ENCODE results near the gene SPEN. TPM values are rescaled to one million over a fixed set of nuclear protein-coding genes. Genes with fewer than 3 reads are reported as not detected.

SPEN gene
- total RNA-seq, 2 experiments from 2014 or later, result 73.5 to 76.7 TPM

GRCh38 chr1:15915991-15916390 is 68.5 kb downstream of the SPEN start:
- H3K4me3 Mint-ChIP-seq, result peak overlapping the region; percentile 43
- peaks cover 35% of the 10 kb centered on the region for H3K4me1 Mint-ChIP-seq (ENCODE audit: low read depth)
- POLR2A ChIA-PET, result interaction anchor here (0.6 to 2.0 kb wide), 3 partner anchors 68 to 206 kb away, joined by 3 to 6 read pairs (median 5); partner anchors contain the start of gene SPEN
- Histone ChIP-seq H3K27ac (ENCODE audit: low read depth in 1 of 2, low read length in 2 of 2) (no peak overlapping the region), H3K9me3 (ENCODE audit: control insufficient read depth in 1 of 2, insufficient read depth in 1 of 2, low read length in 2 of 2) (no peaks in the 10 kb centered on the region), H3K4me1 (ENCODE audit: insufficient read depth, low read length) (peaks cover 17% of the 10 kb centered on the region), H3K27me3 (ENCODE audit: control insufficient read depth in 1 of 2, insufficient read depth in 2 of 2, low read length in 2 of 2) (no peaks in the 10 kb centered on the region), H3K36me3 (ENCODE audit: insufficient read depth, low read length) (peaks cover 49% of the 10 kb centered on the region), H3K4me3 (ENCODE audit: low read length) (peak overlapping the region; percentile 20)
- peak overlapping the region; percentile 53 for H3K27ac Mint-ChIP-seq
- CTCF ChIA-PET, result interaction anchor here (0.6 to 1.3 kb wide), 3 partner anchors 12 to 100 kb away, joined by 3 to 4 read pairs (median 3); no protein-coding TSS in a partner anchor
- H3K27me3 Mint-ChIP-seq, result no peaks in the 10 kb centered on the region
- no peaks in the 10 kb centered on the region for H3K9me3 Mint-ChIP-seq
- no peak for TF ChIP-seq CTCF (IDR thresholded peaks at IDR 0.05)
- intact Hi-C loops (cut with DNase I, micrococcal nuclease), result loop anchor here (5.0 kb wide), 5 partner anchors 41 to 99 kb away; partner anchors contain the start of gene SPEN (in 1 of the 2)
- peak; percentile 29 for ATAC-seq (ENCODE audit: poor library complexity)
- DNase-seq, result peak in 2 of 14 experiments; percentile 40 to 61
- H3K36me3 Mint-ChIP-seq (ENCODE audit: low read depth), result peaks cover 90% of the 10 kb centered on the region

GRCh38 chr1:15916417-15916816 is 68.9 kb downstream of the SPEN start:
- Histone ChIP-seq H3K9me3 (ENCODE audit: control insufficient read depth in 1 of 2, insufficient read depth in 1 of 2, low read length in 2 of 2) (no peaks in the 10 kb centered on the region), H3K4me3 (ENCODE audit: low read length) (peak overlapping the region; percentile 20), H3K27me3 (ENCODE audit: control insufficient read depth in 1 of 2, insufficient read depth in 2 of 2, low read length in 2 of 2) (no peaks in the 10 kb centered on the region), H3K4me1 (ENCODE audit: insufficient read depth, low read length) (peaks cover 17% of the 10 kb centered on the region), H3K36me3 (ENCODE audit: insufficient read depth, low read length) (peaks cover 49% of the 10 kb centered on the region), H3K27ac (ENCODE audit: low read depth in 1 of 2, low read length in 2 of 2) (no peak overlapping the region)
- H3K4me3 Mint-ChIP-seq, result peak overlapping the region; percentile 43
- peaks cover 90% of the 10 kb centered on the region for H3K36me3 Mint-ChIP-seq (ENCODE audit: low read depth)
- H3K4me1 Mint-ChIP-seq (ENCODE audit: low read depth), result peaks cover 35% of the 10 kb centered on the region
- no peak for DNase-seq
- no peak for TF ChIP-seq CTCF (IDR thresholded peaks at IDR 0.05)
- no peaks in the 10 kb centered on the region for H3K27me3 Mint-ChIP-seq
- intact Hi-C loops (cut with DNase I, micrococcal nuclease), result loop anchor here (5.0 kb wide), 5 partner anchors 41 to 99 kb away; partner anchors contain the start of gene SPEN (in 1 of the 2)
- ChIA-PET POLR2A (interaction anchor here (0.6 to 2.0 kb wide), 3 partner anchors 69 to 206 kb away, joined by 3 to 6 read pairs (median 5); partner anchors contain the start of gene SPEN), CTCF (interaction anchor here (0.6 to 1.4 kb wide), 4 partner anchors 11 to 101 kb away, joined by 3 to 4 read pairs (median 3); no protein-coding TSS in a partner anchor)
- ATAC-seq (ENCODE audit: poor library complexity), result no peak
- peak overlapping the region; percentile 53 for H3K27ac Mint-ChIP-seq
- H3K9me3 Mint-ChIP-seq, result no peaks in the 10 kb centered on the region

- H3K27me3 Mint-ChIP-seq, result no peaks in the 10 kb centered on the region
- TF ChIP-seq CTCF (IDR thresholded peaks at IDR 0.05), result no peak
- POLR2A ChIA-PET, result interaction anchor here (1.4 kb wide), 1 partner anchor 69 kb away, joined by 6 read pairs; the partner anchor contains the start of gene SPEN
- CTCF ChIA-PET, result interaction anchor here (1.3 to 1.4 kb wide), 2 partner anchors 11 to 101 kb away, joined by 3 read pairs; no protein-coding TSS in a partner anchor
- peak overlapping the region; percentile 34 for H3K4me3 Mint-ChIP-seq
- H3K27ac ChIP-seq (ENCODE audit: low read depth in 1 of 2, low read length in 2 of 2), result no peak overlapping the region
- peaks cover 90% of the 10 kb centered on the region for H3K36me3 Mint-ChIP-seq (ENCODE audit: low read depth)
- ATAC-seq (ENCODE audit: poor library complexity), result no peak
- peaks cover 49% of the 10 kb centered on the region for H3K36me3 ChIP-seq (ENCODE audit: insufficient read depth, low read length)
- peak in 1 of 14 experiments; percentile 25 for DNase-seq
- H3K4me1 Mint-ChIP-seq (ENCODE audit: low read depth), result peaks cover 35% of the 10 kb centered on the region
- no peaks in the 10 kb centered on the region for H3K9me3 Mint-ChIP-seq
- H3K4me3 ChIP-seq (ENCODE audit: low read length), result no peak overlapping the region
- intact Hi-C loops (cut with DNase I, micrococcal nuclease), result loop anchor here (5.0 kb wide), 5 partner anchors 40 to 100 kb away; partner anchors contain the start of gene SPEN (in 1 of the 2)
- H3K27ac Mint-ChIP-seq, result peak overlapping the region; percentile 53
- H3K27me3 ChIP-seq (ENCODE audit: control insufficient read depth in 1 of 2, insufficient read depth in 2 of 2, low read length in 2 of 2), result no peaks in the 10 kb centered on the region
- peaks cover 17% of the 10 kb centered on the region for H3K4me1 ChIP-seq (ENCODE audit: insufficient read depth, low read length)
- H3K9me3 ChIP-seq (ENCODE audit: control insufficient read depth in 1 of 2, insufficient read depth in 1 of 2, low read length in 2 of 2), result no peaks in the 10 kb centered on the region
Measured at GRCh38 chr1:15916916-15917315, 69.4 kb downstream of the SPEN start.
